Neural crest cell (in vitro differentiated cells): ENCODE measurements around the gene MRRF. TPM values are rescaled to one million over a fixed set of nuclear protein-coding genes. Genes with fewer than 3 reads are reported as not detected.

Experiments used
- DNase-seq: peaks from one replicate; pipeline ENCODE4 v3.0.0; 2021; ENCODE audit warnings: low read depth, mixed read lengths, low spot score
- H3K27ac Mint-ChIP-seq: one replicate; pipeline ENCODE4 v1.8.0; 2021; ENCODE audit warnings: mild to moderate bottlenecking, mixed read lengths; ENCODE audit not compliant: unreplicated experiment
- H3K27me3 Mint-ChIP-seq: 2 replicates; pipeline ENCODE4 v1.8.0; 2021; ENCODE audit warnings: low read depth, mild to moderate bottlenecking, mixed read lengths
- H3K36me3 Mint-ChIP-seq: 2 replicates; pipeline ENCODE4 v1.8.0; 2021; ENCODE audit warnings: low read depth, mild to moderate bottlenecking, mixed read lengths
- H3K4me1 Mint-ChIP-seq: 2 replicates; pipeline ENCODE4 v1.8.0; 2021; ENCODE audit warnings: mixed read lengths
- H3K4me3 Mint-ChIP-seq: one replicate; pipeline ENCODE4 v1.8.0; 2021; ENCODE audit warnings: mild to moderate bottlenecking, mixed read lengths
- H3K9me3 Mint-ChIP-seq: 2 replicates; pipeline ENCODE4 v1.8.0; 2021; ENCODE audit warnings: mixed read lengths
- total RNA-seq: library from RNA; stranded (reverse); gene quantifications from 2 replicates; pipeline ENCODE4 v1.2.1, GENCODE V29; 2021
- TF ChIP-seq, protein P1 (sequence below): fragments of 200-600 bp; sonication (generic); conservative IDR thresholded peaks from 2 replicates; pipeline ENCODE4 v1.5.0; 2021; ENCODE audit warnings: antibody characterized with exemption, mild to moderate bottlenecking

The MRRF gene
- total RNA-seq, 1 donor from 2014 or later: 40.1 TPM

GRCh38 chr9:122246666-122247065, 18.0 kb upstream of the MRRF start:
- TF ChIP-seq, protein P1, sequence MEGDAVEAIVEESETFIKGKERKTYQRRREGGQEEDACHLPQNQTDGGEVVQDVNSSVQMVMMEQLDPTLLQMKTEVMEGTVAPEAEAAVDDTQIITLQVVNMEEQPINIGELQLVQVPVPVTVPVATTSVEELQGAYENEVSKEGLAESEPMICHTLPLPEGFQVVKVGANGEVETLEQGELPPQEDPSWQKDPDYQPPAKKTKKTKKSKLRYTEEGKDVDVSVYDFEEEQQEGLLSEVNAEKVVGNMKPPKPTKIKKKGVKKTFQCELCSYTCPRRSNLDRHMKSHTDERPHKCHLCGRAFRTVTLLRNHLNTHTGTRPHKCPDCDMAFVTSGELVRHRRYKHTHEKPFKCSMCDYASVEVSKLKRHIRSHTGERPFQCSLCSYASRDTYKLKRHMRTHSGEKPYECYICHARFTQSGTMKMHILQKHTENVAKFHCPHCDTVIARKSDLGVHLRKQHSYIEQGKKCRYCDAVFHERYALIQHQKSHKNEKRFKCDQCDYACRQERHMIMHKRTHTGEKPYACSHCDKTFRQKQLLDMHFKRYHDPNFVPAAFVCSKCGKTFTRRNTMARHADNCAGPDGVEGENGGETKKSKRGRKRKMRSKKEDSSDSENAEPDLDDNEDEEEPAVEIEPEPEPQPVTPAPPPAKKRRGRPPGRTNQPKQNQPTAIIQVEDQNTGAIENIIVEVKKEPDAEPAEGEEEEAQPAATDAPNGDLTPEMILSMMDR: no peak
- Mint-ChIP-seq H3K4me3 (no peak overlapping the region), H3K27ac (no peak overlapping the region), H3K4me1 (peaks cover 7% of the 10 kb centered on the region), H3K27me3 (no peaks in the 10 kb centered on the region), H3K9me3 (no peaks in the 10 kb centered on the region), H3K36me3 (peaks cover 12% of the 10 kb centered on the region)
- DNase-seq: no peak

- Mint-ChIP-seq H3K4me3 (no peak overlapping the region), H3K36me3 (peaks cover 12% of the 10 kb centered on the region), H3K9me3 (no peaks in the 10 kb centered on the region), H3K4me1 (peaks cover 12% of the 10 kb centered on the region), H3K27me3 (no peaks in the 10 kb centered on the region), H3K27ac (no peak overlapping the region)
- TF ChIP-seq, protein P1: no peak
- no peak for DNase-seq
Observed at GRCh38 chr9:122248448-122248865, 16.2 kb upstream of the MRRF start.

DNA sequence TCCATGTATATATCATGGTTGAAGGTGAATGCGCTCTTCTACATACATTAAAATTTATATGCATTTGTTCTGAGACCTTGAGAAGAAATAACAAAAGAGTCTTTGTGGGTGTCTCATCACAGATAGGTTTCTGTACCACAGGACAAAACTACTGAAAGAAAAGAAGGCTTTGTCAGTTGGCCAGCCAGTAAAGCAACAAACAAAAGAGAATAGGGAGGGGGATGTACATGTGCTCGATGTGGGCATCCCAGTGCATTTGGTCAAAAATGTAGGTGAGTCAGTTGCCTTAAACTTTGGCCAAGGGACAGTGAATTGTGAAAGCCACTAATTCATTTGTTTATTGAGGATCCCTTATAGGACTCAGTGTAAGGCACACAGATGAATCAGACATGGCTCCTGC, 13.3 kb upstream of the MRRF start:
- no peaks in the 10 kb centered on the region for H3K27me3 Mint-ChIP-seq
- TF ChIP-seq, protein P1: no peak
- peaks cover 14% of the 10 kb centered on the region for H3K36me3 Mint-ChIP-seq
- no peak overlapping the region for H3K27ac Mint-ChIP-seq
- DNase-seq: no peak
- no peaks in the 10 kb centered on the region for H3K9me3 Mint-ChIP-seq
- H3K4me3 Mint-ChIP-seq: no peak overlapping the region
- H3K4me1 Mint-ChIP-seq: peaks cover 17% of the 10 kb centered on the region

- Mint-ChIP-seq H3K4me3 (no peak overlapping the region), H3K27ac (no peak overlapping the region), H3K9me3 (no peaks in the 10 kb centered on the region), H3K36me3 (peaks cover 14% of the 10 kb centered on the region), H3K27me3 (no peaks in the 10 kb centered on the region), H3K4me1 (peaks cover 17% of the 10 kb centered on the region)
- TF ChIP-seq, protein P1: no peak
- no peak for DNase-seq
Observed at GRCh38 chr9:122252796-122253195, 11.9 kb upstream of the MRRF start.

GRCh38 chr9:122254761-122255160, 9.9 kb upstream of the MRRF start:
- Mint-ChIP-seq H3K27ac (no peak overlapping the region), H3K36me3 (peaks cover 14% of the 10 kb centered on the region)

More at GRCh38 chr9:122254761-122255160, 9.9 kb upstream of the MRRF start:
- TF ChIP-seq, protein P1: no peak
- Mint-ChIP-seq H3K9me3 (no peaks in the 10 kb centered on the region), H3K27me3 (no peaks in the 10 kb centered on the region), H3K4me3 (no peak overlapping the region), H3K4me1 (peaks cover 17% of the 10 kb centered on the region)
- no peak for DNase-seq
